Neural cell (in vitro differentiated cells): ENCODE results near the gene TRAF2.

Source experiments
- CTCF ChIP-seq: fragments of 450-650 bp; IDR thresholded peaks from 2 replicates; pipeline ENCODE4 v1.5.1; 2014; ENCODE audit warnings: antibody characterized with exemption, mild to moderate bottlenecking, moderate library complexity; ENCODE audit not compliant: poor library complexity, severe bottlenecking
- EP300 ChIP-seq: fragments of 450-650 bp; conservative IDR thresholded peaks from 2 replicates; pipeline ENCODE4 v1.6.1; 2014; ENCODE audit warnings: antibody characterized with exemption, mild to moderate bottlenecking, moderate library complexity; ENCODE audit not compliant: poor library complexity, severe bottlenecking
- EZH2 ChIP-seq: fragments of 200-600, 300-800 bp; shearing (Covaris generic), sonication (generic); IDR thresholded peaks from 2 replicates; pipeline ENCODE4 v1.6.1; 2014; ENCODE audit warnings: antibody characterized with exemption, low read length, borderline replicate concordance, mild to moderate bottlenecking; ENCODE audit not compliant: insufficient read depth, poor library complexity, severe bottlenecking
- MXI1 ChIP-seq: fragments of 450-650 bp; conservative IDR thresholded peaks from 2 replicates; pipeline ENCODE4 v1.6.1; 2014; ENCODE audit warnings: antibody characterized with exemption, mild to moderate bottlenecking; ENCODE audit not compliant: poor library complexity, severe bottlenecking
- POLR2AphosphoS5 ChIP-seq: IDR thresholded peaks from 2 replicates; pipeline ENCODE4 v1.6.1; 2012
- RAD21 ChIP-seq: fragments of 450-650 bp; conservative IDR thresholded peaks from 2 replicates; pipeline ENCODE4 v1.6.1; 2014; ENCODE audit warnings: antibody characterized with exemption, mild to moderate bottlenecking, moderate library complexity
- REST ChIP-seq: IDR thresholded peaks from 2 replicates; pipeline ENCODE4 v1.6.1; 2012; ENCODE audit warnings: borderline replicate concordance
- SMC3 ChIP-seq: fragments of 450-650 bp; conservative IDR thresholded peaks from 2 replicates; pipeline ENCODE4 v1.6.1; 2014; ENCODE audit warnings: antibody characterized with exemption, mild to moderate bottlenecking, moderate library complexity; ENCODE audit not compliant: poor library complexity
- TAF1 ChIP-seq: IDR thresholded peaks from 2 replicates; pipeline ENCODE4 v1.6.1; 2012; ENCODE audit warnings: low read depth

- no peak for TF ChIP-seq CTCF
- no peak for TF ChIP-seq EZH2
- no peak for TF ChIP-seq POLR2AphosphoS5
- no peak for TF ChIP-seq REST
- TF ChIP-seq RAD21 = no peak
- TF ChIP-seq EP300 = no peak
- no peak for TF ChIP-seq SMC3
- TF ChIP-seq TAF1 = no peak
- TF ChIP-seq MXI1 = no peak
These were observed 49.3 kb downstream of the TRAF2 start for GRCh38 chr9:136935651-136936050.
